Measurements from ENCODE around the gene CALN1.
"Not testable (repeated sequence)": the region's sequence is repeated elsewhere in the genome, so short reads cannot be mapped to it uniquely, and the experiment has no call there.

The CALN1 gene

GRCh38 chr7:72408966-72409637 is 3.0 kb downstream of the CALN1 start:
- no peak for DNase-seq (ENCODE audit: low spot score)

- DNase-seq (ENCODE audit: low spot score), result no peak
Observed at GRCh38 chr7:72406820-72407403, 5.2 kb downstream of the CALN1 start.

GRCh38 chr7:72405871-72406270 is 6.3 kb downstream of the CALN1 start:
- DNase-seq (ENCODE audit: low spot score), result no peak

GRCh38 chr7:72405418-72405817 is 6.7 kb downstream of the CALN1 start:
- DNase-seq (ENCODE audit: low spot score), result no peak

- DNase-seq (ENCODE audit: low spot score), result no peak
Observed at GRCh38 chr7:72404743-72405142, 7.4 kb downstream of the CALN1 start.

GRCh38 chr7:72403458-72404076 is 8.6 kb downstream of the CALN1 start:
- DNase-seq (ENCODE audit: low spot score), result no peak

- no peak for DNase-seq (ENCODE audit: low spot score)
Observed at GRCh38 chr7:72394016-72394415, 18.1 kb downstream of the CALN1 start.

GRCh38 chr7:72391821-72392377 is 20.2 kb downstream of the CALN1 start:
- DNase-seq (ENCODE audit: low spot score), result no peak

GRCh38 chr7:72386118-72386517 is 26.0 kb downstream of the CALN1 start:
- DNase-seq (ENCODE audit: low spot score), result no peak

GRCh38 chr7:72362246-72362645 is 49.9 kb downstream of the CALN1 start:
- no peak for DNase-seq (ENCODE audit: low spot score)

- no peak for DNase-seq (ENCODE audit: low spot score)
Observed at GRCh38 chr7:72345208-72345727, 66.9 kb downstream of the CALN1 start.

- DNase-seq (ENCODE audit: low spot score), result no peak
Observed at GRCh38 chr7:72343991-72344390, 68.1 kb downstream of the CALN1 start.

- DNase-seq (ENCODE audit: low spot score), result not testable (repeated sequence)
Observed at GRCh38 chr7:72343354-72343753, 68.8 kb downstream of the CALN1 start.

GRCh38 chr7:72337390-72338167 is 74.6 kb downstream of the CALN1 start:
- no peak for DNase-seq (ENCODE audit: low spot score)

GRCh38 chr7:72336632-72337389 is 75.3 kb downstream of the CALN1 start:
- DNase-seq (ENCODE audit: low spot score), result no peak

- DNase-seq (ENCODE audit: low spot score), result no peak
Observed at GRCh38 chr7:72336382-72336631, 75.8 kb downstream of the CALN1 start.

- DNase-seq (ENCODE audit: low spot score), result no peak
Observed at GRCh38 chr7:72335561-72336381, 76.4 kb downstream of the CALN1 start.

- DNase-seq (ENCODE audit: low spot score), result no peak
Observed at GRCh38 chr7:72334698-72335097, 77.4 kb downstream of the CALN1 start.

GRCh38 chr7:72334066-72334465 is 78.1 kb downstream of the CALN1 start:
- no peak for DNase-seq (ENCODE audit: low spot score)

GRCh38 chr7:72326811-72327210 is 85.3 kb downstream of the CALN1 start:
- no peak for DNase-seq (ENCODE audit: low spot score)

- DNase-seq (ENCODE audit: low spot score), result no peak
Observed at GRCh38 chr7:72326365-72326764, 85.8 kb downstream of the CALN1 start.
